ENCODE data around the gene KRT79. TPM values are rescaled to one million over a fixed set of nuclear protein-coding genes. Genes with fewer than 3 reads are reported as not detected.

The KRT79 gene
- total and polyA plus RNA-seq, 2 experiments from 2014 or later = 0.07 TPM; not detected in 1

DNA sequence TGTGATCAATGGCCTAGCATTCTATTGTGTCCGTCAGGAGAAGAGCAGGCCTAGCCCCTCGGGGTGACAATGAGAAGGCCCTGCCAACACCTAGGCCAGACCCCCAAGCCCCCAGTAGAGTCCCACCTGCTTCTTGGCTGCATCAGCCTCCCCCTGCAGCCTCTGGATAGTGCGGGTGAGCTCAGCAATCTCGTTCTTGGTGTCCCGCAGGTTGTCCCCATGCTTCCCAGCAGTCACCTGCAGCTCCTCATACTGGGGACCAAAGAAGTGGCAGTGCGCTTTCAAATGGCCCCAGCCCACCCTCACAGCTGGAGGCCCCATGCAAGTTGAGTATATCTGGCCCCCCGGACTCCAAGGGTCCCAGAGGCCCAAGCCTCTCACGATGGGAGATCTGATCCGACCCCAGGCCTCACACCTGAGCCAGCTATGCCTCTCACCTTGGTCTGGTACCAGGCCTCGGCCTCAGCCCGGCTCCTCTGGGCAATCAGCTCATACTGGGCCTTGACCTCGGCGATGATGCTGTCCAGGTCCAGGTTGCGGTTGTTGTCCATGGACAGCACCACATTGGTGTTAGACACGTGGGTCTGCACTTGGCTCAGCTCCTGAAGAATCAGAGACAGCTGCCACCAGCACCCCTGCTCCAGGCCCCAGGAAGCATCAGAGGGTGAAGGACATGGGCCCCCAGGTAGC is 10.2 kb downstream of the KRT79 start:
- H3K27me3 ChIP-seq = peaks cover 6% of the 10 kb centered on the region
- no peak overlapping the region for H3K4me2 ChIP-seq
- DNase-seq (ENCODE audit: low spot score) = no peak
- H3K4me1 ChIP-seq (ENCODE audit: insufficient read depth) = no peaks in the 10 kb centered on the region
- H3K9me3 ChIP-seq (ENCODE audit: low read depth) = no peaks in the 10 kb centered on the region
- TF ChIP-seq EZH2phosphoT487 (IDR thresholded peaks at IDR 0.05; ENCODE audit: low read depth, severe bottlenecking, unreplicated experiment) = no peak
- TF ChIP-seq, protein P1, sequence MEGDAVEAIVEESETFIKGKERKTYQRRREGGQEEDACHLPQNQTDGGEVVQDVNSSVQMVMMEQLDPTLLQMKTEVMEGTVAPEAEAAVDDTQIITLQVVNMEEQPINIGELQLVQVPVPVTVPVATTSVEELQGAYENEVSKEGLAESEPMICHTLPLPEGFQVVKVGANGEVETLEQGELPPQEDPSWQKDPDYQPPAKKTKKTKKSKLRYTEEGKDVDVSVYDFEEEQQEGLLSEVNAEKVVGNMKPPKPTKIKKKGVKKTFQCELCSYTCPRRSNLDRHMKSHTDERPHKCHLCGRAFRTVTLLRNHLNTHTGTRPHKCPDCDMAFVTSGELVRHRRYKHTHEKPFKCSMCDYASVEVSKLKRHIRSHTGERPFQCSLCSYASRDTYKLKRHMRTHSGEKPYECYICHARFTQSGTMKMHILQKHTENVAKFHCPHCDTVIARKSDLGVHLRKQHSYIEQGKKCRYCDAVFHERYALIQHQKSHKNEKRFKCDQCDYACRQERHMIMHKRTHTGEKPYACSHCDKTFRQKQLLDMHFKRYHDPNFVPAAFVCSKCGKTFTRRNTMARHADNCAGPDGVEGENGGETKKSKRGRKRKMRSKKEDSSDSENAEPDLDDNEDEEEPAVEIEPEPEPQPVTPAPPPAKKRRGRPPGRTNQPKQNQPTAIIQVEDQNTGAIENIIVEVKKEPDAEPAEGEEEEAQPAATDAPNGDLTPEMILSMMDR (IDR thresholded peaks at IDR 0.05; ENCODE audit: poor library complexity) = no peak
- TF ChIP-seq EZH2 (IDR thresholded peaks at IDR 0.05; ENCODE audit: borderline replicate concordance) = no peak
- no peaks in the 10 kb centered on the region for H3K9me2 ChIP-seq (replicated peaks; ENCODE audit: insufficient read depth)
- no peak overlapping the region for H3K4me3 ChIP-seq
- 86% methylated on average over 15 of the region's 15 CpGs for WGBS (ENCODE audit: low lambda C conversion rate, missing lambda C conversion rate)
- no peak overlapping the region for H3K27ac ChIP-seq
- H4K20me1 ChIP-seq (ENCODE audit: insufficient read depth, poor library complexity, severe bottlenecking) = no peaks in the 10 kb centered on the region
- H2AFZ ChIP-seq = no peak overlapping the region
- H3K79me2 ChIP-seq = no peaks in the 10 kb centered on the region
- no peaks in the 10 kb centered on the region for H3K36me3 ChIP-seq (replicated peaks; ENCODE audit: insufficient read depth, low read depth)

DNA sequence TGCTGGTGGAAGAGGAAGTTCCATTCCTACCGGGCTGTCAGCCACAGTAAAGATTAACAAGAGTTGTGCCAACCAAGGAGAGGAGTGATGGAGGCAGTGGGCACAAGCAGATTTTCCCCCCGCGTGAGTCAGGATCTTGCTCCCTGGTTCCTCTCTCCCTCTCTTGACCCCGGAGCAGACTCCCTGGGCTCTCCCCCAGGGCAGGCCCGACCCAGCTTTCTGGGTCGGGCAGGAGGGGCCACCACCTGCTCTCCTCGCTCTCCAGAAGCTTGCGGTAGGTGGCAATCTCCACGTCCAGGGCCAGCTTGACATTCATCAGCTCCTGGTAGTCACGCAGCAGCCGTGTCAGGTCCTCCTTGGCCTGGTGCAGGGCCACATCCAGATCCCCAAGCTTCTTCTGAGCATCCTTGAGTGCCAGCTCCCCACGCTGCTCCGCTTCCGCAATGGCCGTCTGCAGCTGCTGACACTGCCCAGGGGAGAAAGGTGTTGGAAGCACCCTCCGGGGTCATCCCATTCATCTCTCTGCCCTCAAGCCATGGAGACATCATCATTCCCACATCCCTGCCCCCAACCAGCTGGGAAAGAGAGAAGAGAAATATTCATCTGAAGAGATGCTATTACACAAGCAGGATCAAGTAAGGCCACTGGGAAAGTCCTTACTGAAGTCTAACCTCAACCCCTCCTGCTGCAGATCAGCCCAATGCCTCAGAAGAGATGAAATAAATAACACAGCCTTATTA is 11.2 kb downstream of the KRT79 start:
- 87% methylated on average over 16 of the region's 16 CpGs for WGBS (ENCODE audit: low lambda C conversion rate, missing lambda C conversion rate)
- no peak overlapping the region for H3K4me3 ChIP-seq
- H3K27me3 ChIP-seq = peaks cover 6% of the 10 kb centered on the region

DNA sequence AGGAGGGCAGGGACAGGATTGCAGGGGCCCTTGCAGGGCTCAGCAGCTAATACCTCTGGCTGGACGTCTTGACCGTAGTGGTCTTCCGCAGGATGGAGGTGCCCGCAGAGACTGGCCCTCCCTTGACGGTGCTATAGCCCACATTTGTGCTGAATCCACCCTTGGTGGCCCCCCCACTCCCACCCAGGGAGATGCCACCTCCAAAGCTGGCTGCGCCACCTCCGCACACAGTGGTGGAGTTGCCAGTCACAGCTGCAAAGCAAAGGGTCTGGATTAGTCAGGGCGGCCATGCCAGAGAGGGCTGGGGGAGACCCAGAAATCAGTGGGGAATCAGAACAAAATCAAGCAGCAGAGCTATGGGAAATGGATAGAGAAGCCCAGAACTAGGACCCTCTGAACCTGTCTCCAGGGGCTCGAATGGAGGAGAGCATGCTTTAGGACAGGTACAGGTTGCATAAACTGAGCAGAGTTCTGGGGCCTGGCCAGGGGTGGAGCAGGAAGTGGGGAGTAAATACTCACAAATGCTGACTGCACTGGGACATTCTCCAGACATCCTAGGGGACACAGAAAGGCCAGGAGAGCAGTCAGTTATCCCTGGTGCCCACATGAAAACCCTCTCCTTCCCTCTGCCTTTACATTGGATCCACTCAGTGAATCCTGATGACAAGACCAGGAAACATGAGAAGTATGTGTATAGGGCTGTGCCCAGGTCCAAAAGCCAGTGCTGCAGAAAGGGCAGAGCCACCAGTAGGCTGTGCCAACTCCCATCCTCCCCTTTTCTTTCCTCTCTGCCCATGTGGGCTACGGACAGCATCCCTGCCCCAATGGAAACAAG is 12.1 kb downstream of the KRT79 start:
- Histone ChIP-seq H4K20me1 (ENCODE audit: insufficient read depth, poor library complexity, severe bottlenecking) (no peaks in the 10 kb centered on the region), H3K9me3 (ENCODE audit: low read depth) (no peaks in the 10 kb centered on the region), H3K27ac (no peak overlapping the region), H3K9me2 (replicated peaks; ENCODE audit: insufficient read depth) (no peaks in the 10 kb centered on the region), H3K4me3 (no peak overlapping the region), H3K27me3 (peaks cover 6% of the 10 kb centered on the region), H2AFZ (no peak overlapping the region), H3K4me2 (no peak overlapping the region), H3K4me1 (ENCODE audit: insufficient read depth) (peaks cover 8% of the 10 kb centered on the region), H3K36me3 (replicated peaks; ENCODE audit: insufficient read depth, low read depth) (no peaks in the 10 kb centered on the region), H3K79me2 (no peaks in the 10 kb centered on the region)
- DNase-seq (ENCODE audit: low spot score) = no peak
- TF ChIP-seq EZH2 (IDR thresholded peaks at IDR 0.05; ENCODE audit: borderline replicate concordance) (no peak), EZH2phosphoT487 (IDR thresholded peaks at IDR 0.05; ENCODE audit: low read depth, severe bottlenecking, unreplicated experiment) (no peak)
- TF ChIP-seq, protein P1 (IDR thresholded peaks at IDR 0.05; ENCODE audit: poor library complexity) = no peak
- 87% methylated on average over 10 of the region's 10 CpGs for WGBS (ENCODE audit: low lambda C conversion rate, missing lambda C conversion rate)

More for the DNA sequence above, 11.2 kb downstream of the KRT79 start:
- Histone ChIP-seq H3K79me2 (no peaks in the 10 kb centered on the region), H3K4me1 (ENCODE audit: insufficient read depth) (peaks cover 8% of the 10 kb centered on the region), H3K9me3 (ENCODE audit: low read depth) (no peaks in the 10 kb centered on the region), H3K36me3 (replicated peaks; ENCODE audit: insufficient read depth, low read depth) (no peaks in the 10 kb centered on the region), H2AFZ (no peak overlapping the region), H3K4me2 (no peak overlapping the region), H3K9me2 (replicated peaks; ENCODE audit: insufficient read depth) (no peaks in the 10 kb centered on the region), H3K27ac (no peak overlapping the region), H4K20me1 (ENCODE audit: insufficient read depth, poor library complexity, severe bottlenecking) (no peaks in the 10 kb centered on the region)
- no peak for DNase-seq (ENCODE audit: low spot score)
- TF ChIP-seq, protein P1 (IDR thresholded peaks at IDR 0.05; ENCODE audit: poor library complexity) = no peak
- TF ChIP-seq EZH2phosphoT487 (IDR thresholded peaks at IDR 0.05; ENCODE audit: low read depth, severe bottlenecking, unreplicated experiment) (no peak), EZH2 (IDR thresholded peaks at IDR 0.05; ENCODE audit: borderline replicate concordance) (no peak)
